Right ventricle myocardium inferior (tissue), 1 donor: ENCODE results near the gene FOXP3. TPM values are rescaled to one million over a fixed set of nuclear protein-coding genes. Genes with fewer than 3 reads are reported as not detected.

Experiments used
- ATAC-seq: fragments of 200-7000 bp; cut with Tn5 transposase; one replicate; pipeline ENCODE4 v1.9.1; 2020; ENCODE audit warnings: mild to moderate bottlenecking, moderate library complexity
- DNase-seq: peaks from one replicate; pipeline ENCODE4 v3.0.0; 2021; ENCODE audit errors: missing footprints
- intact Hi-C: fragments of 100-400 bp; cut with DNase I; formaldehyde crosslinking; loops from one replicate; pipeline ENCODE4 v1.11.0; 2022
- total RNA-seq: library from RNA; stranded (reverse); fragmentation: NEBNext Ultra II Directional; extraction: Animal tissue kit (Norgen Biotek cat#: 25700); gene quantifications from one replicate; pipeline ENCODE4 v1.2.1, GENCODE V29; 2021
- donor health status: DM: no; HTN: yes; CAD: no; lungs with severe emphysema.

Gene FOXP3
- total RNA-seq, 1 donor from 2014 or later, result not detected

GRCh38 chrX:49231333-49232000 lies 33.0 kb downstream of the FOXP3 start:
- intact Hi-C loops, result loop anchor here (5.0 kb wide), 1 partner anchor 34 kb away; no protein-coding TSS in a partner anchor
- DNase-seq (no peak), ATAC-seq (no peak)

GRCh38 chrX:49230500-49231232 lies 33.8 kb downstream of the FOXP3 start:
- DNase-seq (peak; percentile 86), ATAC-seq (peak; percentile 62)
- intact Hi-C loops, result loop anchor here (5.0 kb wide), 1 partner anchor 33 kb away; no protein-coding TSS in a partner anchor

GRCh38 chrX:49228185-49228584 lies 36.3 kb downstream of the FOXP3 start:
- DNase-seq (no peak), ATAC-seq (no peak)
- intact Hi-C loops, result no loop called here

DNA sequence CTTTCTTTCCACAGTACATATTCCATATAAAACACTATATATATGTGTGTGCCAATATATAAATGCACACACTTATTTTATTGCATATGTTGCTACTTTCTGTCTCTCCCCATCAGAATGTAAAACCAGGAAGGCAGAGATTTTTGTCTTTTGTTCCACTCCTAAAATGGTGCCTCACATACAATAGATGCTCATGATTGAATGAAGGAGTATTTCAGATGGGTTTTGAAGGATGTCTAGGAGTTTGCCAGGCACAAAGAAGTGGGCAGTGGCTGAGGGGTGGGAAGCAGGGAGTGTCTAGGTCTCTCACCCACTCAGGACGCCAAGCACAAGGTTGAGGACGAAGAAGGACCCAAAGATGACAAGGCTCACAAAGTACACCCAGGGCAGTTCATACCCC lies 36.8 kb downstream of the FOXP3 start:
- DNase-seq (no peak), ATAC-seq (no peak)
- intact Hi-C loops, result no loop called here

DNA sequence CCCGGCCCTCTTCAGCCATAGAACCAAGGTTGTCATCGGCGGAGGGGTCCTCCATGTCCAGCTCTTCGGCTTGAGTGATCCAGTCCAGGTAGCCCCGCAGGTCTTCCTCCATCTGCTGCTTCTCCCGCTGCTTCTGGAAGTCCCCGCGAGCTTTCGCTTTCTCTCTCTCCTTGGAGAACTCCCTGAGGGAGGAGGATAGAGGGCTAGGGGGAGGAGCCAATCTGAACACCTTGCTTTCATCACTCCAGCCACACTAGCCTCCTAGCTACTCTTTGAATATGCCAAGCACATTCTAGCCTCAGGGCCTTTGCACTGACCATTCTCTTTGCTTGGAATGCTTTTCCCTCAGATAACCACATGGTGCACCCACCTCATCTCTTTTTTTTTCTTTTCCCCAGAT lies 37.6 kb downstream of the FOXP3 start:
- ATAC-seq (no peak), DNase-seq (no peak)
- intact Hi-C loops, result no loop called here

GRCh38 chrX:49225858-49226257 lies 38.7 kb downstream of the FOXP3 start:
- DNase-seq (no peak), ATAC-seq (no peak)
- intact Hi-C loops, result no loop called here

DNA sequence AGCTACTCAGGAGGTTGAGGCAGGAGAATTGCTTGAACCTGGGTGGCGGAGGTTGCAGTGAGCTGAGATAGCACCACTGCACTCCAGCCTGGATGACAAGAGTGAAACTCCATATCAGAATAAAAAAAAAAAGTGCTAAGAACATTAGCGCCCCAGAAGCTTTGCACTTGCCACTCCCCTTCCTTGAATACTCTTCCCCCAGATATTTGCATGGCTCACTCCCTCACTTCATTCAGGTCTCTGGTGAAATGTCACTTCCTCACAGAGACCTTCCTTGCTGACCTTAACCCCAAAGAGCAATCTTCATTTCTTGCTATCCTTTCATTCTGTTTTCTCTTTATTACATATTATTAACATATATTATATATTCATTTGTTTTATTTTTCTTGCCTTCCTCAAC lies 42.6 kb downstream of the FOXP3 start:
- intact Hi-C loops, result no loop called here
- DNase-seq, result no peak
- ATAC-seq, result no peak

DNA sequence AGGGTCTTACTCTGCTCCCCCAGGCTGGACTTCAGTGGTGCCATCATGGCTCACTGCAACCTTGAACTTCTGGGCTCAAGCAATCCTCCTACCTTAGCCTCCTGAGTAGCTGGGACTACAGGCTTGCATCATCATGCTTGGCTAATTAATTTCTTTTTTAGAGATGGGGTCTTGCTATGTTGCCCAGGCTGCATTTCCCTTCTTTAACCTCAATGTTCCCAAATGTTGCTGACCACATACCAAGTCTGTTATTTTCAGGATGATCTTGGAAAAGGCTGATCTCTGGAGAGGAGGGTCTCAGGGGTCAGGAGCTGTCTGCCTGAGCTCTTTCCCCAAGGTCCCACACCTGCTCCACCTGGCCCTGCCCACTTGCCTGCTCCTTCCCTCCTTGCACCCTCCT lies 44.4 kb downstream of the FOXP3 start:
- intact Hi-C loops, result no loop called here
- DNase-seq (no peak), ATAC-seq (no peak)

DNA sequence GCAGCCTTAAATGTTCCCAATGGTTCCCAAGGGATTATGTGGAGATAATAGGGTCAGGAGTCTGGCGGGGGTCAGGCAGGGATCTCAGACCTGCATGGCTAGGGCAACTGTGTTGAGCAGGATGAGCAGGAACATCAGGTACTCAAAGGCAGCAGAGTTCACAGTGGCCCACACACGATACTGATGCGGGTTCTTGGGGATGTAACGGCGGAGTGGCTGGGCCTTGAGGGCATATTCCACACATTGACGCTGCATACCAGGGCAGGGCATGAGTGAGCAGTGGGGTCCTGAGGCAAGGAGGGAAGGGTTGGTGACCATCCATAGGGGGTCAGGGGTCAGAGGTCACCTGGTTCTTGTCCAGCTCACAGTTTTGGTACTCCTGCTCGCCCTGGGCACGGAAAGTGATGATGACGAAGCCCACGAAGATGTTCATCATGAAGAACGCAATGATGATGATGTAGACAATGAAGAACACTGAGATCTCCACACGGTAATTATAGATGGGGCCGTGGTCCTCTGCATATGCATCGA lies 49.4 kb downstream of the FOXP3 start:
- DNase-seq (no peak), ATAC-seq (no peak)
- intact Hi-C loops, result no loop called here

DNA sequence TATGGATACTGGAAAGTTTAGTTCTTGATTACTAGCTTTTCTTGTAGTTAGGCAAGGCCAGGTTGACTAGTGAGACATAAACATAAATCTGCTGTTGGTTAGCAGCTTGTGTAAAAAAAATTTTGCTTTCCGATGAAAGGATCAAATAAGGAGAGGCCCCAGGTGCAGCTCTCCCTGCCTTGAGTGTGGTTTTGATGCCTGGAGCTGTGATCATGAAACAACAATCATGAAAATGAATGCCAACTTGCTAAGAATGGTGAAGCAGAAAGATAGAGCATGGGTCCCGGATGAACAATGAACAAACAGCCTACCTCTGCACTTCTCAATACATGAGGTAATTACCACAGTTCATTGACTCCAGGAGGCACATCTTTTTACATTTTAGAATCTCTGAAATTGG lies 50.1 kb downstream of the FOXP3 start:
- intact Hi-C loops, result no loop called here
- DNase-seq (no peak), ATAC-seq (no peak)

DNA sequence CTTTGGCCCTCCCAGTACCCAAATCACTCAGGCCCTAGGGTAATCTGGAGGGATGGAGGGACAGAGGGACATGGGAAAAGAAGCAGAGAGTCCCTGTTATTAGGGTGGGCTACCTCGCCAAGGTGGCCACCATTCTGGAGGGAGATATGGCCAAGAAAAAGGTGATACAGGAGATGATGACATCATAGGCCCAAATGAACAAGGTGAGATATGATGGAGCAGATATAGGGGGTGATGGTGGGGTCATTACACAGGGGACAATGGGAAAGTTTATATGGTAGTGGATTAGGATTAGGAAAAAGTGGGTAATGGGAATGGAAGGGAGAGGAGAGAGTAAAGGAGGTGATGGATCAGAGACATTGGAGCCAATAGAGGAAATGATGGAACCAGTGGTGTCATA lies 51.6 kb downstream of the FOXP3 start:
- ATAC-seq (no peak), DNase-seq (no peak)
- intact Hi-C loops, result no loop called here

- intact Hi-C loops, result no loop called here
- ATAC-seq, result no peak
- DNase-seq, result no peak
Measured at GRCh38 chrX:49212209-49212608, 52.3 kb downstream of the FOXP3 start.

- DNase-seq, result no peak
- no peak for ATAC-seq
- intact Hi-C loops, result no loop called here
Measured at GRCh38 chrX:49211074-49211473, 53.4 kb downstream of the FOXP3 start.

DNA sequence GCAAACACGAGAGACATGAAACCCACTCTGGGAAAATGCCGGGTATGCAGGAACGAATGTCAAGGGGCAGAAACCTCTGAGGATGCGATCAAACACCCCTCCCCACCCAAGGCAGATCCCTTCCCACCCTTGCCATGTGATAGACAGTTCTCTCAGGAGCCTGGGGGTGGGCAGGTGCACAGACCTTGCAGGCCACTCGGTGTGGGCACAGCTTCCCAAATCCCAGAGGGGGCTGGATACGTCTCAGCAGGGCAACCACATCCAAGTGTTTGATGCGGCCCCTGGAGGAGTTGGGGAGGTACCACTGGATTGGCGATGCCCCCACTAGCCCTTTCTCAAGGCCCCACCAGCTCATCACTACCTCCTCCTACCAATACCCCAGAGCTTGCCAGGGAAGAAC lies 54.1 kb downstream of the FOXP3 start:
- intact Hi-C loops, result no loop called here
- DNase-seq (no peak), ATAC-seq (no peak)

- DNase-seq, result no peak
- intact Hi-C loops, result no loop called here
- no peak for ATAC-seq
Measured at GRCh38 chrX:49209434-49210251, 54.9 kb downstream of the FOXP3 start.

DNA sequence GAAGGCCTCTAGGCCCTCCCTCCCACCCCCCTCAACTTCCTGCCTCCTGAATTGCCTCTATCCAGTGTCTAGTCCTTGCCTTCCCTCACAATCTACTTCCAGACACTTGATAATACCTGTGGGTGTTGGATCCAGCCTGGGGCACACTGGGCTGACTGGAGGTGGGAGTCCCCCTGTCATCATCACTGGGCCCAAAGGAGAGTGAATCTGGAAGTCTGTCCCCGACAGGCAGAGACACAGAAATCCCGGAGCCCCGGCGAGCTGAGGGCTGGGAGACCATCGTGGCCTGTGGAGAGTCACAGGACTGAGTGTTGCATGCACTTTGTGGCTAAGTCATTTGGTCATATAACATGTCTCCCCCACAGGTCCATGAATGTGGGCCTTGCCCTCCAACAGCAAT lies 56.1 kb downstream of the FOXP3 start:
- intact Hi-C loops, result no loop called here
- ATAC-seq (no peak), DNase-seq (no peak)

DNA sequence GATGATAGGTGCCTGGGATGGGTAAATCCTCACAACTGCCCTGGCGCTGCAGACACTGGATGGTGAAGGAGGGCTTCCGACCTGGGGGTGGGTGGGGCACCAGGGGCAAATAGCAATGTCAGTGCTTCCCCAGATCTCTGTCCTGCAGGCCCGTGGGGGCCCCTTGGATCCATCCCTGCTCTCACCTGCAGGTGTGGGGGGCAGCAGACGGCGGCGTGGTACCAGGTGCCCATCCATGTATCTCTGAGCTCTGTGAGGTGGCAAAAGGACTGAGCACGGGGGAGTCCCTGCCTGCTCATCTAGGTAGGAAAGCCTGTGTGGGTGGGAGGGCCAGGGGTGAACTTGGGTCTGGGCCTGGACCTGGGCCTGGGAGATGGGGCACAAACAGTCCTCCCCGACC lies 58.0 kb downstream of the FOXP3 start:
- intact Hi-C loops, result no loop called here
- no peak for DNase-seq
- ATAC-seq, result no peak

DNA sequence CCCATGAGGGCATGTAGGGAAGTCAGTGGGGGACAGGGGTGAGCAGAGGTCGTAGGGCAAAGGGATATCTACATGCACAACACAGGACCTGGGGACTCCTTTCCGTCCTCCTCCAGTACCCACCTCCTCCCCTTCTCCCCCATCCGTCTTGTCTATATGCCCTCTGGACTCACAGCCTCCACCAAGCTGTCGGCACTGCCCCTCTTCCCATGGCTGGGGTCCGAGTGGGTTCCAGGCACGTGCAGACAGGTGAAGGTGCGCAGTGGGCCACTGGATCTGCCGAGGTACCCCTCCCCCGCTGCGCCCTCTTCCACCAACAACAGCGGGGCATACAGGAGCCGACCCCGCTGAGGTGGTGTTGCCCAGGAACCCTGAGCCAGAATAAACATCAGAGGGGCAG lies 59.1 kb downstream of the FOXP3 start:
- intact Hi-C loops, result no loop called here
- ATAC-seq (no peak), DNase-seq (no peak)

DNA sequence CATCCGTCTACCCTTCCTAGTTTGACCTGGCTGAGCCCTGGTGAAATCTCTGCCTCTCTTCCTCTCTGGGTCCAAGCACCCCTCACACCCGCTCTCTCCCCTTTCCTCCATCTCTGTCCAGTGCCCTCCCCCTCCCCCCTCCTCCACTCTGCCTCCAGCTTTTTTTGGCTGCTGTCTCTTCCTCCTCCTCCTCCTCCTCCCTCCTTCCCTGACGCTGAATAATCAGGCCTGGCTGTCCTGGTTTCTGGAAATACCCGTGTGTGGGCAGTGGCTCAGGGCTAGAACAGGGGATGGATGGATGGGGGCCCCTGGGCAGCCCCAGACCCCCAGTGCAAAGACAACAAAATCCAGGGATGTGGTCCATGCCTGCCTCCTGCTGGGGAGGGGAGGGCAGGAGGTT lies 59.8 kb downstream of the FOXP3 start:
- DNase-seq (no peak), ATAC-seq (no peak)
- intact Hi-C loops, result loop anchor here (5.0 kb wide), 1 partner anchor 63 kb away; the partner anchor contains the start of gene PPP1R3F
